GM19035 (cell line): ENCODE measurements around the gene CPAMD8.

Source experiments
- ATAC-seq: cut with Tn5 transposase; IDR thresholded peaks from one replicate; pipeline ENCODE4 v1.9.1; 2021; ENCODE audit not compliant: unreplicated experiment

Gene CPAMD8

DNA sequence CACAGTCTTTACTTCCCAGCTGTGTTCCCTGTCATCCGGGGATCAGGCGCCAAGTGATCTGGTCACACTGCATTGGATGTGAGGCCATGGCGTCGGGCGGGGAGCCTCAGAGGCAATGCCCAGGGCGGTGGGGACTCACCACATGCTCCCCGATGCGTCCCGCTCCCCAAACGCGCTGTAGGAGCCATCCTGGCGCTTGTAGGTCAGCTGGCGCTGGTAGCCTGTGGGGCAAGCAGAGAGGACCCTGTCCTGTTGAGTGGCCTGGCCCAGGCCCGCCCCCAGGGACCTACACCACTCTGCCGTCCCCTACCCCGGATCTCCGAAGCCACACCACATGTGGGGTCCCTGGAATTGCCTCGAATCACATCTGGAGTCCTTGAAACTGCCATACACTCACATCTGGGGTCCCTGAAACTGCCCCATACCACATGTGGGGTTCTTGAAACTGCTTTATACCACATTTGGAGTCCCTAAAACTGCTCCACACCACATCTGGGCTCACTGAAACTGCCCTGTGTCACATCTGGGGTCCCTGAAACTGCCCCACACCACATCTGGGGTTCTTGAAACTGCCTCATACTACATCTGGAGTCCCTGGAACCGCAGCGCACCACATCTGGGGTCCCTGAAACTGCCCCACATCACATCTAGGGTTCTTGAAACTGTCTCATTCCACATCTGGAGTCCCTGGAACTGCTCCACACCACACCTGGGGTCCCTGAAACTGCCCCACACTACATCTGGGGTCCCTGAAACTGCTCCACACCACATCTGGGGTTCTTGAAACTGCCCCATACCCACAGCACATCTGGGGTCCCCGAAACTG, 104.6 kb downstream of the CPAMD8 start:
- ATAC-seq, result no peak

DNA sequence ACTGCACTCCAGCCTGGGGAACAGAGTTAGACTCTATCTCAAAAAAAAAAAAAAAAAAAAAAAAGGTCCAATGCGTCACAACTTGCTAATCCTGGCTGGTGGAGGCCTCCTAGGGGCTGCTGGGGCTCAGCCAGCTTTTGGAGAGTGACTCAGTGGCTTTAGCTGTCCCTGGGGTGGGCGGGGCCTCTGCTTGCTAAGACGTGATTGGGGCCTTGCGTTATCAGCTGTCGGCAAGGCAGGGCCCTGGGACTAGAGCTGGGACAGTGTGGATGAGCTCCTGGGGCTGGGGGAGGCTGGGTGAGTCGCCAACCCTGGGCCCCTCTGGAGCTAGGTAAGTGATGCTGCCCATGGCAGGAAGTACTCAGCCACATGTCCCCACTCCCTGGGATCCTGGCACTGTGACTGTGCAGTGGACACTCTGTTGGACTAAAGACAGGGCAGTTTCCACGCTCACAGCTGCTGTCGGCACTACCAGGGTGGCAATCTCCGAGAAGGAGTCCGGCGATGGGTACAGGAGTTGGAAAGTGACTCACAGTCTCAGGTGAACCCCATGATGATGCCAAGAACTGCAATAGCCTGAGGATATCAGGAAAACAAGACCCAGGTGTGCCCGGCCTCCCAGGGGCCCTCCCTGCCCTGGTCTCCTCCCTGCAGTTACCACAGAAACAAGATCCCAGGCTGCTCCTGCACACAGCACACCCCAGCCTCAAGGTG, 105.6 kb downstream of the CPAMD8 start:
- ATAC-seq, result no peak

GRCh38 chr19:16919496-16919895, 107.1 kb downstream of the CPAMD8 start:
- no peak for ATAC-seq

- no peak for ATAC-seq
Observed at GRCh38 chr19:16917401-16917800, 109.2 kb downstream of the CPAMD8 start.

GRCh38 chr19:16915734-16916133, 110.9 kb downstream of the CPAMD8 start:
- ATAC-seq, result no peak

DNA sequence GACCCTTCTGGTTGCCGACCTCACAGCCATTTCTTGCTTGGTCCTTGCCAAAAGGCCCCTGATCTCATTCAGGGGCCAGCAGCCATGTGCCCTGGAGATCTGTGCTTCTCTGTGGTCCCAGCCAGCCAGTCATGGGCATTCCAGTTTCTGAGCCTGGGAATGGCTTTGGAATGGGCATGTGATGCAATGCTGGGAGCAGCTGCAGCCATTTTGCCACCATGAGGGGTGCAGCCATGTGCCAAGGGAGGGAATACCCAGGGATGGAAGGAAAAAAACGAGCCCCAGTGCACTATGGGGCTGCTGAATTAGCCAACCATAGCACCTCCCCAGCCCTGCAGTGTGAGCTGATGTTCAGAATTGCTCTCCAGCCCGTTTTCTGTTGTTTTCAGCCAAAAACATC, 111.5 kb downstream of the CPAMD8 start:
- no peak for ATAC-seq

- no peak for ATAC-seq
Observed at GRCh38 chr19:16914421-16914820, 112.2 kb downstream of the CPAMD8 start.

GRCh38 chr19:16912780-16913179, 113.8 kb downstream of the CPAMD8 start:
- no peak for ATAC-seq

- no peak for ATAC-seq
Observed at GRCh38 chr19:16911046-16911445, 115.6 kb downstream of the CPAMD8 start.

DNA sequence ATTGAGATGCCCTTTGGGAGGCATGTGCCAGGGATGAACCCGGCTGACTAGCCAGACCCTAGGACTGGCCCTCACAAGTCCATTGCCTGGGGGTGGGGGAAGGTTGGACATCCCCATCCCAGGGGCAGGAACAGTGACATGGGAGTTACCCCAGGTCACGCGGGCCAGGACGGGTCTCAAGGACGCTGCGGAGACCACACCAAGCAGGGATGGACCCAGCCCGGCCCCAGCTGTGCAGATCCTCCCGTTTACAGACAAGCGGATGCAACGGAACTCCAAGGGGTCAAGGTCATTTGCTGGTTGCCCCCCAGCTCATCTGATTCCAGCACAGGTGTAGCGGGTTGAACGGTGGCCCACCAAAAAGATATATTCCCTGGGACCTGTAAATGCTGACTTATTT, 117.9 kb downstream of the CPAMD8 start:
- ATAC-seq, result no peak

- no peak for ATAC-seq
Observed at GRCh38 chr19:16904599-16904998, 122.0 kb downstream of the CPAMD8 start.

GRCh38 chr19:16903347-16903746, 123.3 kb downstream of the CPAMD8 start:
- ATAC-seq, result no peak

DNA sequence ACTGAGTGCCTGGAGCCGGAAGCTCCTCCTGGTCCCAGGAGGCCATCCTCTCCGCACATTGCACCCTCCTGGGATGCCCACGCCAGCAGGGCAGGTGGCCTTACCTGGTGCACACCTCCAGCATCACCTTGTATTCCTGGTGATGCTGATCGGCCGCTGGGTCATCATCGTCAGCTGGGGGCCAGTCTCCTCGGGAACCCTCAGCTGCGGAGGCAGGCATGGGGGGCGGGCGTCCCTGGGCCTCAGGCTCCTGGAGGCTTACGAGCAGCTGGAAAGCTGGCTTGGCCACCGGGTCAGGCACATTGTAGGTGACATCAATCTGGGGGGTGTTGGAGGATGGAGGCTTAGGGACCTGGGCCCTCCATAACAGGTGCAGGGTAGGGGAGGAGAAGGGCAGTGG, 124.1 kb downstream of the CPAMD8 start:
- ATAC-seq, result no peak

GRCh38 chr19:16901491-16902175, 125.0 kb downstream of the CPAMD8 start:
- ATAC-seq, result no peak

- no peak for ATAC-seq
Observed at GRCh38 chr19:16899566-16900075, 127.0 kb downstream of the CPAMD8 start.

- ATAC-seq, result no peak
Observed at GRCh38 chr19:16898361-16899015, 128.1 kb downstream of the CPAMD8 start.

DNA sequence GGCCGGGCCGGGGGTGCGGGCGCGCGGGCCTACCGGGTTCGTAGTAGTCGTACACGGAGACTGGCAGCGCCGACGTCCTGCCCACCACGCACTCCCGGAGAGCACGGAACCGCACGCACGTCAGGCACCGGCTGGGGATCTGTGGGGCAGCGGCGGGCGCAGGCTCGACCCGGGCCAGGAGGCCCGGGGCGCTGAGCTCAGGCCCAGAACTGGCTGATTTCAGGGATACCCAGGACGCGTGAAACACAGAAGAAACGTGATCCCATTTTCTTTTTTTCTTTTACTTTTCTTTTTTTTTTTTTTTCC, 128.8 kb downstream of the CPAMD8 start:
- ATAC-seq, result no peak

- ATAC-seq, result peak; percentile 51
Observed at GRCh38 chr19:16897029-16897855, 129.4 kb downstream of the CPAMD8 start.

GRCh38 chr19:16896146-16897028, 130.2 kb downstream of the CPAMD8 start:
- peak; percentile 32 for ATAC-seq
